ENCODE measurements around the gene FOXD4L3.
"Not testable (repeated sequence)": the region's sequence is repeated elsewhere in the genome, so short reads cannot be mapped to it uniquely, and the experiment has no call there.

Gene FOXD4L3

GRCh38 chr9:68302567-68302966 lies at the start of gene FOXD4L3:
Gene FOXD4L3 (plus strand): TSS chr9:68302867. CDS start chr9:68302952, 85 bp downstream.
- DNase-seq (ENCODE audit: low read depth) = not testable (repeated sequence)

- not testable (repeated sequence) for DNase-seq (ENCODE audit: low read depth)
Measured at GRCh38 chr9:68281041-68281440, 21.6 kb upstream of the FOXD4L3 start.

- DNase-seq (ENCODE audit: low read depth) = not testable (repeated sequence)
Measured at GRCh38 chr9:68303771-68304170, 1.1 kb downstream of the FOXD4L3 start.

DNA sequence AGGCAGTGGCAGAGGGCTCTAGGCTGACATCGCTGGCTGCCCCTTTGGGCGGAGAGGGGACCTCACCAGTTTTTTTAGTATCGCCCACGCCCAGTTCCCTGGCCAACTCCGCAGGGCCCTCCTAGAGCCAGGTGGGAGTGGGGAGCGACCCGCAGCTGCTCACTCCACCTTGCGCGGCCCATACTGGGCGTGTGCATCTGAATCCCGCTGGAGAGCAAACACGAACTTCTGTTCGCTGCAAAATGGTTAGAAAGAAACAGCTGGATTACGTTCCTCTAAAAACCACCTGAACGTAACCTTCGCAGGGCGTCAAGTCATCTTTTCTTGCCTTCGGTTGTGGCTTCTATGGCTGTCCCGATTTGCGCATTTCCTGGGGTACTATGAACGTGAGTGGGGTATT lies 1.5 kb downstream of the FOXD4L3 start:
- not testable (repeated sequence) for DNase-seq (ENCODE audit: low read depth)

GRCh38 chr9:68304777-68305176 lies 2.1 kb downstream of the FOXD4L3 start:
- not testable (repeated sequence) for DNase-seq (ENCODE audit: low read depth)

DNA sequence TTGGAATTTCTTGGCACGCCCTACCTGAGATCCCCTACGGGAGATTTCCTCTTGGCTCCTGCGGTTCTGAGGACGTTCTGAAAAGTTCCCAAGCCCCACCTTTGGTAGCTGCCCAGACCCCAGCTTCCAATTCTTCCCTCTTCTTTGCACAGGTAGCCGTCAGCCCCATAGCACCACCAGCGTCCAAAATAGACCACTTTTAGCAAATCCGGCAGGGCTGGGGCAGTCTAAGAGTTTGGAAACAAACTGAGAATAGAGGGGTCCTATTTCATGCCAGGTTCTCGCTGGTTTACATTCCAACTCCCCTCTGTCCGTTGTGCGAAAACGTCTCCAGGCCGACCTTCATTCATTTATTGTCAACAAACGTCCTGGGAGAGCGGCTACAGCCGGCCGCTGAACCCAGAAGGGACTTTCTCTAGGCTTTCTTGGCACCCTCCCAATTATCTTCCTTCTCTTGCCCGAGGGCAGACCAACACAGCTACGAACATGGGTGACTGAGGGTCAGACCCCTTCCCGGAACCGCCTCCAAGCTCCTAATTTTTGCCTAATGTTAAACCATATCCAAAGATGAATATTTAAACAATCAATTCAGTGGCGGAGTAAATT lies 3.1 kb downstream of the FOXD4L3 start:
- not testable (repeated sequence) for DNase-seq (ENCODE audit: low read depth)

- not testable (repeated sequence) for DNase-seq (ENCODE audit: low read depth)
Measured at GRCh38 chr9:68306391-68306964, 3.8 kb downstream of the FOXD4L3 start.

- not testable (repeated sequence) for DNase-seq (ENCODE audit: low read depth)
Measured at GRCh38 chr9:68307127-68307526, 4.5 kb downstream of the FOXD4L3 start.

GRCh38 chr9:68307654-68308053 lies 5.0 kb downstream of the FOXD4L3 start:
- DNase-seq (ENCODE audit: low read depth) = not testable (repeated sequence)

- not testable (repeated sequence) for DNase-seq (ENCODE audit: low read depth)
Measured at GRCh38 chr9:68311208-68311607, 8.5 kb downstream of the FOXD4L3 start.

GRCh38 chr9:68318209-68318608 lies 15.5 kb downstream of the FOXD4L3 start:
- not testable (repeated sequence) for DNase-seq (ENCODE audit: low read depth)

- DNase-seq (ENCODE audit: low read depth) = not testable (repeated sequence)
Measured at GRCh38 chr9:68323749-68324148, 21.1 kb downstream of the FOXD4L3 start.

DNA sequence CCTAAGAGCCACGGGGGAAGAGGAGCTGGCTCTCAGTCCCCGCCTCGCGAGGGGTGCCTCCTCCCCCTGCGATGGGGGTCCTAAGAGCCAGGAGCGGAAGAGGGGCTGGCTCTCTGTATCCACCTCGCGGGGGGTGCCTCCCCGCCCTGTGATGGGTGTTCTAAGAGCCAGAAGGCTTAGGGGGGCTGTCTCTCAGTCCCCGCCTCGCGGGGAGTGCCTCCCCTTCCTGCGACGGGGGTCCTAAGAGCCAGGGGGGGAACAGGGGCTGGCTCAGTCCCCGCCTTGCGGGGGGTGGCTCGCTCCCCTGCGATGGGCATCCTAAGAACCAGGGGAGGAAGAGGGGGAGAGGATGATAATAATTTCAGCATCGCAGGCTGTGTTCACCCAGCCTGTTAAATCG lies 21.9 kb downstream of the FOXD4L3 start:
- DNase-seq (ENCODE audit: low read depth) = not testable (repeated sequence)

DNA sequence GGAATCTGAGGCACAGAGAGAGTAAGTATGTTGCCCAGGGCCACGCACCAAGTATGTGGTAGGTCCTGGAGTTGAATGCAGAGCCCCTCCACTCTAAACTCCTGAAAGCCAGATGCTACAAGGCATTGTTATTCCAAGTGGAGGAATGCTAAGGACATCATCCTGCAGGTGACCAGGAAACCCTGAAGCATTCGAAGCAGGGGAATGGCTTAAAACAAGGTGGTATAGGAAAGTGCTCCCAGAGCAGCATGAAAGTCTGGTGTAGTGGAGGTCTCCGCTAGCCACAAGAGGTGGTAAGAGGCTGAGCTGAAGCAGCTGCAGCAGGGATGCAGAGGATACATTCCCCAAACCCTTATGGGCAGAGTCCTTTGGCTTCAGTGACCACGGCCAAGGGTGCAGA lies 26.4 kb downstream of the FOXD4L3 start:
- DNase-seq (ENCODE audit: low read depth) = not testable (repeated sequence)

DNA sequence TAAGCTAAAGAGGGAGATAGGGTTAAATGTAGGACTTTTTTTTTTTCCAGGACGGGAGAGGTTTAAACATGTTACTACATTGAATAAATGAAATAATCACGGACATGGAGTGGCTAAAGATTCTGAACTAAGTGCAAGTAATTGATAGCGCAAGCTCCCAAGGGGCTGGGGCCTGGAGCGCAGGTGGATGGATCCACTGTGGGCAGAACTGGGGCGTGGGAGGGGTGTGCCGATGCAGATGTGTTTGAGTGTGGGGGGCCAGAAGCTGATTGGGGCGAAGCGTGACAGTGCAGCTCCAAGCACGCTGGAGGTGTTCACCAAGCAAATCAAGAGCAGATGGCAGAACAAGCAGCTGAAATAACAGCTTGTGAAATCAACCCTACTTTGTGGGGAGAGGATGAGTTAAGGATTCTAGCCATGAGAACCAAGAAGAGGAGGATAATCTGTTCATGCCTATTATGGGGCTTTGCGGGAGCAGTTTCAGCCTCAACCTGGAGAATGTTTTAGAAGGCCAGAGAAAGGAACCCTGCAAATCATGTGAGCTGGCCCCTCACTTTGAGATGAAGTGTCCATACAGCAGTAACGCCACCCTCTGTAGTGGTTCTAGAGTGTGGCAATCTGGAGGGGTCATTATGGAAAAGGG lies 28.0 kb downstream of the FOXD4L3 start:
- not testable (repeated sequence) for DNase-seq (ENCODE audit: low read depth)

- DNase-seq (ENCODE audit: low read depth) = not testable (repeated sequence)
Measured at GRCh38 chr9:68332122-68332521, 29.5 kb downstream of the FOXD4L3 start.

GRCh38 chr9:68335935-68336334 lies 33.3 kb downstream of the FOXD4L3 start:
- not testable (repeated sequence) for DNase-seq (ENCODE audit: low read depth)

DNA sequence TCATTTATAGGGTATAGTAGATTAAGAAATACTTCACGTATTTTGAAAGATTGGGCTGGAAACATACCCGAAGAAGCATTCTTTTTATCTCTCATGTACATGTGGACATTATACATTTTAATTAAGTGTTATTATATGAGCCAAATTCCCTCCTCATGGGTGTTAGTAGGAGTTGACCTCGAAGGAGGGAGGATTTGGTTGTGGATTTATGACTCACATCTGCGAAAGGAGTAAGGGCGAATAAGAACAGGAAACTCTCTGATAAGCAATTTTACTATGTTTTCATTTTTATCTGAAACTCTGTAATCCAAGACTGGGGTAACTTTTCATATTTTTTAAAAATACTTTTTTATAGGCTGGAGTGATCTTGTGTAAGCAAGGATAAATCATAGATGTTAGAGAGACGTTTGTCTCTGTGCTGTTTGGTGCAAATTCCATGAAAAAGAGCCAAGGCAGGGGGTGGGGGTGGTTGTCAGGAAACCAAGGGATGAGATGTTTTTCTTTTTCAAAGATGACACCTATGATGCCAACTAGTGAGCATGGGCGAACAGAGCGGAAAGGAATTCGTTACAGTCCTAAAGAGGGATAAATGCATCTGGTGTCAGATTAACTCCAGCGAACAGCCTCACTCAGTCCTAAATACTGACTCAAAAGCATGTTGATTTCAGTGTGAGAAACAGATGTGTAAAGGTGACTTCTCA lies 34.1 kb downstream of the FOXD4L3 start:
- DNase-seq (ENCODE audit: low read depth) = not testable (repeated sequence)

- DNase-seq (ENCODE audit: low read depth) = not testable (repeated sequence)
Measured at GRCh38 chr9:68338000-68338399, 35.3 kb downstream of the FOXD4L3 start.

- DNase-seq (ENCODE audit: low read depth) = not testable (repeated sequence)
Measured at GRCh38 chr9:68342265-68343025, 39.8 kb downstream of the FOXD4L3 start.

DNA sequence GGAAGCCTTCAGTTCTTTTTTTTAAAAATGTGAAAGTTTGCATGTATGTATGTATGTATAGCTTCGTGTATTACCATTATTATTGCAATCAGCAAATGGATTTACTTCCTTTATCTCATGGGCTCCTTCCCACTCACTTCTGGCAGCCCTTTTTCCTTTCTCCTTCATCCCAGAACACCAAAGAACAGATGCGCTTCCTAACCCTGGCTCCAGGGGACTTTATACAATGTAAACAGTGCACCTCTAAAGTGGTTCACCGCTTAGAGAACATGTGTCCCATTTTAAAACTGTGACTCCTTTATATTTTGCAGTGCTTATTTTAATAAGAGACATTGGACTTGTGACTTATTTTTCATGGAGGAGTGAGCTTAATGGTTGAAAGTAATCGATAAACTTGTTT lies 40.6 kb downstream of the FOXD4L3 start:
- DNase-seq (ENCODE audit: low read depth) = not testable (repeated sequence)

GRCh38 chr9:68343992-68344391 lies 41.3 kb downstream of the FOXD4L3 start:
- DNase-seq (ENCODE audit: low read depth) = not testable (repeated sequence)

Measured in GM04503 (cell line).